ENCODE data around the gene ENTPD8. TPM values are rescaled to one million over a fixed set of nuclear protein-coding genes. Genes with fewer than 3 reads are reported as not detected.

The ENTPD8 gene
- total RNA-seq, 4 donors from 2014 or later: not detected

DNA sequence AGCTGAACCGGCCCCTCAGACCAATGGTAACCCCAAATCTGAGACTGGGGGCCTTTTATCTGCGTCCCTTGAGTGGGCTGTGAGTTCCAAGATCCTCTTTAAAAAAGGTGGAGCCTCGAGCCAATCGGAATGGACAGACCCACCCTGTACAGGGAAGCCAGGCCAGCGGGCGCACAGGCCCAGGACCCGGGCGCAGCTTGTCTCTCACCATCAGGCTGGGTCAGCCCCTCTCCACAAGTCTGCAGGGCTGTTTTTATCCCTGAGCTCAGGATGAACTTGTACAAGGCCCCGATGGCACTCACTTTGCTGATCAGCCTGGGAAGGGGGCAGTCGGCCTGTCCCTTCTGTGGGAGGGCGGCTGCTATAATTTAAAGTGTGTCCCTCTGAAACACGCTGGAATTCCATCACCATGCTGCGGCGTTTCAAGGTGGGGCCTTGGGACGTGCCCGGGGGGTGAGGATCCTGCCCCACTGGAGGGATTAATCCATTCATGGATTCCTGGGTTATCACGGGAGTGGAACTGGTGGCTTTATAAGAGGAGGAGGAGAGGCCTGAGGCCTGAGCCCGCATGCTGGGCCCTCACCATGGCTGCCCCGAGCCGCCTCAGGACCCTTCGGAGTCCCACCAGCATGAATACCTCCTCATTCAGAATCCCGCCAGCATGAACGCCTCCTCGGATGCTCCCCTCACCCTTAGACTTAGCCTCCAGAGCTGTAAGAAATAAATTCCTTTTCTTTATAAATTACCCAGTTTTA, 32.3 kb downstream of the ENTPD8 start:
- TF ChIP-seq CTCF (IDR thresholded peaks at IDR 0.05) (no peak), POLR2A (IDR thresholded peaks at IDR 0.05) (no peak)
- 94% methylated on average over 23 to 24 of the region's 24 CpGs for WGBS, 2 donors
- H3K4me3 ChIP-seq (ENCODE audit: low read depth, poor library complexity, severe bottlenecking): no peak overlapping the region
- intact Hi-C loops (cut with DNase I; ENCODE audit: low total_unique reads): loop anchor here (5.0 kb wide), 1 partner anchor 112 kb away; no protein-coding TSS in a partner anchor
- DNase-seq (ENCODE audit: low spot score in 2 of 2): no peak

- TF ChIP-seq POLR2A (IDR thresholded peaks at IDR 0.05) (no peak), CTCF (IDR thresholded peaks at IDR 0.05) (no peak)
- intact Hi-C loops (cut with DNase I; ENCODE audit: low total_unique reads): loop anchor here (5.0 kb wide), 1 partner anchor 110 kb away; no protein-coding TSS in a partner anchor
- DNase-seq (ENCODE audit: low spot score in 2 of 2): no peak
- 59 to 61% methylated on average over 28 of the region's 31 CpGs for WGBS, 2 donors
- no peak overlapping the region for H3K4me3 ChIP-seq (ENCODE audit: low read depth, poor library complexity, severe bottlenecking)
These were observed 33.4 kb downstream of the ENTPD8 start for GRCh38 chr9:137407590-137408300.

GRCh38 chr9:137406876-137407589, 34.1 kb downstream of the ENTPD8 start:
- intact Hi-C loops (cut with DNase I; ENCODE audit: low total_unique reads): loop anchor here (5.0 kb wide), 1 partner anchor 110 kb away; no protein-coding TSS in a partner anchor

GRCh38 chr9:137406085-137406760, 34.9 kb downstream of the ENTPD8 start:
- no peak overlapping the region for H3K4me3 ChIP-seq (ENCODE audit: low read depth, poor library complexity, severe bottlenecking)
- no peak for TF ChIP-seq POLR2A (IDR thresholded peaks at IDR 0.05)
- TF ChIP-seq CTCF (IDR thresholded peaks at IDR 0.05): no peak
- DNase-seq (ENCODE audit: low spot score in 2 of 2): no peak
- 39 to 51% methylated on average over 20 of the region's 20 CpGs for WGBS, 2 donors
- intact Hi-C loops (cut with DNase I; ENCODE audit: low total_unique reads): loop anchor here (5.0 kb wide), 1 partner anchor 109 kb away; no protein-coding TSS in a partner anchor

More at GRCh38 chr9:137406876-137407589, 34.1 kb downstream of the ENTPD8 start:
- WGBS, 2 donors: 5 to 9% methylated on average over 23 to 33 of the region's 63 CpGs
- no peak overlapping the region for H3K4me3 ChIP-seq (ENCODE audit: low read depth, poor library complexity, severe bottlenecking)
- DNase-seq (ENCODE audit: low spot score in 2 of 2): peak in 1 of 2 donors; percentile 91
- no peak for TF ChIP-seq CTCF (IDR thresholded peaks at IDR 0.05)
- TF ChIP-seq POLR2A (IDR thresholded peaks at IDR 0.05): no peak

GRCh38 chr9:137405677-137406081, 35.5 kb downstream of the ENTPD8 start:
- intact Hi-C loops (cut with DNase I; ENCODE audit: low total_unique reads): loop anchor here (5.0 kb wide), 1 partner anchor 108 kb away; no protein-coding TSS in a partner anchor
- 88 to 93% methylated on average over 11 of the region's 11 CpGs for WGBS, 2 donors
- no peak overlapping the region for H3K4me3 ChIP-seq (ENCODE audit: low read depth, poor library complexity, severe bottlenecking)
- TF ChIP-seq CTCF (IDR thresholded peaks at IDR 0.05) (no peak), POLR2A (IDR thresholded peaks at IDR 0.05) (no peak)
- no peak for DNase-seq (ENCODE audit: low spot score in 2 of 2)

Data from lower leg skin (tissue), 4 donors.